ENCODE results near the gene EIF1B. TPM values are rescaled to one million over a fixed set of nuclear protein-coding genes. Genes with fewer than 3 reads are reported as not detected.

Gene EIF1B
- total RNA-seq, 2 experiments from 2014 or later, result 112 to 120 TPM

GRCh38 chr3:40294434-40294833 is 15.1 kb upstream of the EIF1B start:
- TF ChIP-seq CTCF (IDR thresholded peaks at IDR 0.05), result no peak
- no peak overlapping the region for H3K27ac ChIP-seq (ENCODE audit: low read depth in 1 of 2, low read length in 2 of 2)
- H3K9me3 ChIP-seq (ENCODE audit: control insufficient read depth in 1 of 2, insufficient read depth in 1 of 2, low read length in 2 of 2), result peaks cover 0 to 9% of the 10 kb centered on the region in 2 experiments
- ATAC-seq (ENCODE audit: poor library complexity) (no peak), DNase-seq (no peak)
- no peaks in the 10 kb centered on the region for H3K4me1 Mint-ChIP-seq (ENCODE audit: low read depth)
- H3K4me3 Mint-ChIP-seq, result no peak overlapping the region
- no peaks in the 10 kb centered on the region for H3K27me3 Mint-ChIP-seq
- ChIA-PET POLR2A (no interaction called here), CTCF (no interaction called here)
- H3K9me3 Mint-ChIP-seq, result no peaks in the 10 kb centered on the region
- H3K36me3 ChIP-seq (ENCODE audit: insufficient read depth, low read length), result peaks cover 5% of the 10 kb centered on the region
- H3K4me3 ChIP-seq (ENCODE audit: low read length), result no peak overlapping the region
- peaks cover 76% of the 10 kb centered on the region for H3K36me3 Mint-ChIP-seq (ENCODE audit: low read depth)
- peaks cover 4% of the 10 kb centered on the region for H3K4me1 ChIP-seq (ENCODE audit: insufficient read depth, low read length)
- intact Hi-C loops (cut with DNase I, micrococcal nuclease), result no loop called here
- H3K27ac Mint-ChIP-seq, result no peak overlapping the region
- no peaks in the 10 kb centered on the region for H3K27me3 ChIP-seq (ENCODE audit: control insufficient read depth in 1 of 2, insufficient read depth in 2 of 2, low read length in 2 of 2)

DNA sequence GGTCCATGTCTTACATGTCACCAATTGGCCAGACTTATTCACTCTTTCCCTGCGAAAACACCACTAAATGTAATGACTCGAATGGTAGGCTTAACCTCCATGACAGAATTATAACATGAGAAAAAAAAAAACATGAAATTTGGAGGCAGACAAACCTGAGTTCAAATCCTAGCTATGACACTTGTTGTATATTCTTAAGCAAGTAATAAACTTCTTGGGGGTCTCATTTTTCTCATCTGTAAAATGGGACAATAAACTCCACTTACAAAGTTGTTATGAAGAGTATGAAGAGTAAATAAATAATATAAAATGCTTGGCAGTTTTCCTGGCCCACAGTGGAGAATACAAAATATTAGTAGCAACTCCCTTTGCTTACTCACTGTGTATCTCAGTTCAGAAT is 11.4 kb upstream of the EIF1B start:
- Histone ChIP-seq H3K27ac (ENCODE audit: low read depth in 1 of 2, low read length in 2 of 2) (no peak overlapping the region), H3K27me3 (ENCODE audit: control insufficient read depth in 1 of 2, insufficient read depth in 2 of 2, low read length in 2 of 2) (no peaks in the 10 kb centered on the region), H3K4me1 (ENCODE audit: insufficient read depth, low read length) (no peaks in the 10 kb centered on the region), H3K9me3 (ENCODE audit: control insufficient read depth in 1 of 2, insufficient read depth in 1 of 2, low read length in 2 of 2) (no peaks in the 10 kb centered on the region), H3K36me3 (ENCODE audit: insufficient read depth, low read length) (peaks cover 5% of the 10 kb centered on the region), H3K4me3 (ENCODE audit: low read length) (no peak overlapping the region)
- Mint-ChIP-seq H3K4me3 (no peak overlapping the region), H3K9me3 (no peaks in the 10 kb centered on the region), H3K27me3 (no peaks in the 10 kb centered on the region), H3K4me1 (ENCODE audit: low read depth) (no peaks in the 10 kb centered on the region), H3K36me3 (ENCODE audit: low read depth) (peaks cover 70% of the 10 kb centered on the region), H3K27ac (no peak overlapping the region)
- TF ChIP-seq CTCF (IDR thresholded peaks at IDR 0.05), result no peak
- ATAC-seq (ENCODE audit: poor library complexity), result no peak
- POLR2A ChIA-PET, result interaction anchor here (1.9 kb wide), 1 partner anchor 11 kb away, joined by 5 read pairs; the partner anchor contains the start of gene EIF1B
- no peak for DNase-seq
- intact Hi-C loops (cut with DNase I, micrococcal nuclease), result no loop called here
- CTCF ChIA-PET, result interaction anchor here (2.2 kb wide), 1 partner anchor 11 kb away, joined by 5 read pairs; the partner anchor contains the start of gene EIF1B

DNA sequence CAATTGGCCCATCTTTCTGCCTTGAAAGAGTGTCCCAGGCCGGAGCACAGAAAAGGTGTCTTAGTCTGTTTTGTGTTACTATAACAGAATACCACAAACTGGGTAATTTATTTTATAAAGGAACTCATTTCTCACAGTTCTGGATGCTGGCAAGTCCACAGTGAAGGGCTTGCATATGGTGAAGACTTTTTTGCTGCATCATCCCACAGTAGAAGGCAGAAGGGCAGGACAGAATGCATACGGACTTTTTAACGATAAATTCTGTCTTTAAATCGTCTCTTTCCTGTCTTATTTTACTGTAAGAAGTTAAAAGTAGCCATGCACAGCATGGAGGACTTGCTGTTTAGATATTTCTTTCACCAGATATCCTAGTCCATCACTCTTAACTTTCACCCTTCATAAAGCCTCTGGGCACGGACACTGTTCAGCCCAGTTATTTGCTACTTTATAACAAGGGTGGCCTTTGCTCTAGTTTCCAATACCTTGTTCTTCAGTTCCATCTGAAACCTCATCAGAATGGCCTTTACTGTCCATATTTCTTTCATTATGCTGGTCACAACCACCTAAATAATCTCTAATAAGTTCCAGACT is 10.3 kb upstream of the EIF1B start:
- POLR2A ChIA-PET, result no interaction called here
- DNase-seq (no peak), ATAC-seq (ENCODE audit: poor library complexity) (no peak)
- no peaks in the 10 kb centered on the region for H3K27me3 ChIP-seq (ENCODE audit: control insufficient read depth in 1 of 2, insufficient read depth in 2 of 2, low read length in 2 of 2)
- TF ChIP-seq CTCF (IDR thresholded peaks at IDR 0.05), result no peak
- Mint-ChIP-seq H3K4me1 (ENCODE audit: low read depth) (no peaks in the 10 kb centered on the region), H3K27ac (no peak overlapping the region), H3K36me3 (ENCODE audit: low read depth) (peaks cover 63% of the 10 kb centered on the region), H3K4me3 (no peak overlapping the region), H3K27me3 (no peaks in the 10 kb centered on the region), H3K9me3 (no peaks in the 10 kb centered on the region)
- H3K36me3 ChIP-seq (ENCODE audit: insufficient read depth, low read length), result peaks cover 5% of the 10 kb centered on the region
- CTCF ChIA-PET, result no interaction called here
- no peak overlapping the region for H3K4me3 ChIP-seq (ENCODE audit: low read length)
- H3K4me1 ChIP-seq (ENCODE audit: insufficient read depth, low read length), result no peaks in the 10 kb centered on the region
- no peak overlapping the region for H3K27ac ChIP-seq (ENCODE audit: low read depth in 1 of 2, low read length in 2 of 2)
- intact Hi-C loops (cut with DNase I, micrococcal nuclease), result no loop called here
- H3K9me3 ChIP-seq (ENCODE audit: control insufficient read depth in 1 of 2, insufficient read depth in 1 of 2, low read length in 2 of 2), result no peaks in the 10 kb centered on the region
